Uterus (tissue), 2 donors: Measurements from ENCODE around the gene NTRK2.

Source experiments
- CTCF ChIP-seq, 4 experiments: fragments of 200-600 bp in 2 of 4; fragments of 450-650 bp in 2 of 4; sonication (generic) in 2 of 4; IDR thresholded peaks; one replicate each; pipeline ENCODE4 v1.5.1; 2016 to 2019; ENCODE audit warnings: antibody characterized with exemption in 4 of 4, mild to moderate bottlenecking in 2 of 4, moderate library complexity in 1 of 4
- POLR2A ChIP-seq, 2 donors: fragments of 450-650 bp; IDR thresholded peaks; one replicate each; pipeline ENCODE4 v1.6.1; 2016; ENCODE audit warnings: antibody characterized with exemption in 2 of 2, mild to moderate bottlenecking in 1 of 2, moderate library complexity in 1 of 2

GRCh38 chr9:84874596-84874995 is 205.1 kb downstream of the NTRK2 start:
- no peak for TF ChIP-seq CTCF (IDR thresholded peaks at IDR 0.05)
- TF ChIP-seq POLR2A (IDR thresholded peaks at IDR 0.05) = no peak
